GM12878 (cell line): Measurements from ENCODE around the gene ETV6. TPM values are rescaled to one million over a fixed set of nuclear protein-coding genes. Genes with fewer than 3 reads are reported as not detected.

Source experiments
- CEBPB ChIP-seq, 2 experiments: fragments of 150-350 bp in 1 of 2; IDR thresholded peaks; 2 replicates each; pipeline ENCODE4 v1.6.1; 2012 to 2014; ENCODE audit warnings: low read depth in 2 of 2, low read length in 2 of 2, borderline replicate concordance in 1 of 2, inconsistent platforms in 1 of 2
- CHD2 ChIP-seq: IDR thresholded peaks from 2 replicates; pipeline ENCODE4 v1.6.1; 2011; ENCODE audit warnings: low read depth, low read length, improper control_type of control experiment, borderline replicate concordance
- CREB1 ChIP-seq: IDR thresholded peaks from 2 replicates; pipeline ENCODE4 v1.6.1; 2012; ENCODE audit warnings: low read depth, mild to moderate bottlenecking, inconsistent platforms
- IRF5 ChIP-seq: fragments of 450-650 bp; IDR thresholded peaks from 2 replicates; pipeline ENCODE4 v1.6.1; 2017; ENCODE audit warnings: borderline replicate concordance
- MLLT1 ChIP-seq: fragments of 450-650 bp; IDR thresholded peaks from 2 replicates; pipeline ENCODE4 v1.6.1; 2016; ENCODE audit warnings: mild to moderate bottlenecking
- MYB ChIP-seq: fragments of 150-350 bp; IDR thresholded peaks from 2 replicates; pipeline ENCODE4 v1.6.1; 2014; ENCODE audit warnings: mild to moderate bottlenecking, low read depth, low read length, borderline replicate concordance
- MYC ChIP-seq: IDR thresholded peaks from 2 replicates; pipeline ENCODE4 v1.6.1; 2011; ENCODE audit warnings: mild to moderate bottlenecking, low read length, moderate library complexity, inconsistent platforms; ENCODE audit not compliant: insufficient read depth, insufficient replicate concordance, insufficient read length, severe bottlenecking
- NFIC ChIP-seq: IDR thresholded peaks from 2 replicates; pipeline ENCODE4 v1.6.1; 2012; ENCODE audit warnings: low read depth, mild to moderate bottlenecking, inconsistent platforms, low read length, moderate library complexity
- PML ChIP-seq: IDR thresholded peaks from 2 replicates; pipeline ENCODE4 v1.6.1; 2012; ENCODE audit warnings: low read length, inconsistent platforms
- POLR2AphosphoS2 ChIP-seq: IDR thresholded peaks from 2 replicates; pipeline ENCODE4 v1.6.1; 2011; ENCODE audit warnings: low read depth, mild to moderate bottlenecking, low read length, improper control_type of control experiment, moderate library complexity
- POLR2AphosphoS5 ChIP-seq: IDR thresholded peaks from 2 replicates; pipeline ENCODE4 v1.6.1; 2011; ENCODE audit warnings: mild to moderate bottlenecking, low read length, inconsistent platforms
- RCOR1 ChIP-seq: conservative IDR thresholded peaks from 2 replicates; pipeline ENCODE4 v1.6.1; 2012; ENCODE audit warnings: low read depth, low read length, improper control_type of control experiment
- RUNX3 ChIP-seq: IDR thresholded peaks from 2 replicates; pipeline ENCODE4 v1.6.1; 2012; ENCODE audit warnings: low read length, inconsistent platforms
- SMARCA5 ChIP-seq: fragments of 450-650 bp; IDR thresholded peaks from 2 replicates; pipeline ENCODE4 v1.6.1; 2017; ENCODE audit warnings: mild to moderate bottlenecking
- TCF12 ChIP-seq: IDR thresholded peaks from 2 replicates; pipeline ENCODE4 v1.6.1; 2011; ENCODE audit warnings: low read depth, mild to moderate bottlenecking, low read length
- ZBED1 ChIP-seq: IDR thresholded peaks from 2 replicates; pipeline ENCODE4 v1.6.1; 2016; ENCODE audit warnings: borderline replicate concordance
- ZNF207 ChIP-seq: fragments of 450-650 bp; IDR thresholded peaks from 2 replicates; pipeline ENCODE4 v1.6.1; 2014; ENCODE audit warnings: antibody characterized with exemption, mild to moderate bottlenecking, borderline replicate concordance
- ZNF622 ChIP-seq: fragments of 450-650 bp; IDR thresholded peaks from 2 replicates; pipeline ENCODE4 v1.6.1; 2017; ENCODE audit warnings: mild to moderate bottlenecking, inconsistent platforms
- ZSCAN29 ChIP-seq: fragments of 450-650 bp; IDR thresholded peaks from 2 replicates; pipeline ENCODE4 v1.6.1; 2017; ENCODE audit warnings: mild to moderate bottlenecking, moderate library complexity
- polyA plus RNA-seq, 11 experiments: library from polyadenylated mRNA; depleted of rRNA in 4 of 11; unstranded in 6 of 11; stranded (reverse) in 5 of 11; fragments of >200 nt; fragmentation: Nextera tagmentation in 4 of 11; fragmentation: Illumina TruSeq in 1 of 11; extraction: Ambion mirVana in 4 of 11; extraction: Trizol in 1 of 11; gene quantifications; 1 replicate in 1 of 11; 2 replicates in 10 of 11; pipeline versions ENCODE4 v1.2.1 to v1.2.3, GENCODE V29; 2011 to 2016; ENCODE audit warnings: inconsistent platforms in 2 of 11, missing spikeins in 2 of 11, low read depth in 1 of 11
- total RNA-seq, 4 experiments: library from RNA; depleted of rRNA in 3 of 4; stranded (reverse); fragments of >200 nt in 3 of 4; fragmentation: Illumina TruSeq in 1 of 4; extraction: Trizol in 1 of 4; gene quantifications; 2 replicates each; pipeline versions ENCODE4 v1.2.1 to v1.2.3, GENCODE V29; 2013 to 2021
- TF ChIP-seq, protein P1 (sequence below): IDR thresholded peaks from 2 replicates; pipeline ENCODE4 v1.6.1; 2011; ENCODE audit warnings: mild to moderate bottlenecking, low read depth, low read length, moderate library complexity; ENCODE audit not compliant: insufficient replicate concordance
- TF ChIP-seq, protein P2 (sequence below): IDR thresholded peaks from 2 replicates; pipeline ENCODE4 v1.6.1; 2012; ENCODE audit warnings: low read depth, low read length, improper control_type of control experiment
- TF ChIP-seq, protein P3 (sequence below): fragments of 450-650 bp; IDR thresholded peaks from 2 replicates; pipeline ENCODE4 v1.6.1; 2017; ENCODE audit warnings: mild to moderate bottlenecking, moderate library complexity

ETV6 gene
- total and polyA plus RNA-seq, 10 of the 15 experiments (the other 5 are each of a cell fraction or from before 2014, with no cell fraction given), result 6.6 to 74.8 (median 24.6) TPM

- TF ChIP-seq MYC (no peak), NFIC (0 out of 2 replicates have a peak, but pooled peaks have one; percentile 5), SMARCA5 (no peak), PML (no peak), POLR2AphosphoS2 (peak; percentile 94), MYB (no peak), CHD2 (no peak), CREB1 (peak; percentile 39; the same call in 1 of the 2 replicates), IRF5 (no peak), TCF12 (no peak), RCOR1 (no peak), ZNF622 (no peak), RUNX3 (peak; percentile 62), MLLT1 (peak; percentile 95), ZBED1 (0 out of 2 replicates have a peak, but pooled peaks have one; percentile 16), POLR2AphosphoS5 (peak; percentile 96), ZSCAN29 (no peak), ZNF207 (no peak), CEBPB (IDR thresholded peaks at IDR 0.05; ENCODE audit: borderline replicate concordance in 1 of 2, low read depth in 2 of 2, low read length in 2 of 2) (no peak)
- TF ChIP-seq, protein P1, sequence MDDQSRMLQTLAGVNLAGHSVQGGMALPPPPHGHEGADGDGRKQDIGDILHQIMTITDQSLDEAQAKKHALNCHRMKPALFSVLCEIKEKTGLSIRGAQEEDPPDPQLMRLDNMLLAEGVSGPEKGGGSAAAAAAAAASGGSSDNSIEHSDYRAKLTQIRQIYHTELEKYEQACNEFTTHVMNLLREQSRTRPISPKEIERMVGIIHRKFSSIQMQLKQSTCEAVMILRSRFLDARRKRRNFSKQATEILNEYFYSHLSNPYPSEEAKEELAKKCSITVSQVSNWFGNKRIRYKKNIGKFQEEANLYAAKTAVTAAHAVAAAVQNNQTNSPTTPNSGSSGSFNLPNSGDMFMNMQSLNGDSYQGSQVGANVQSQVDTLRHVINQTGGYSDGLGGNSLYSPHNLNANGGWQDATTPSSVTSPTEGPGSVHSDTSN, result peak; percentile 7
- TF ChIP-seq, protein P2, sequence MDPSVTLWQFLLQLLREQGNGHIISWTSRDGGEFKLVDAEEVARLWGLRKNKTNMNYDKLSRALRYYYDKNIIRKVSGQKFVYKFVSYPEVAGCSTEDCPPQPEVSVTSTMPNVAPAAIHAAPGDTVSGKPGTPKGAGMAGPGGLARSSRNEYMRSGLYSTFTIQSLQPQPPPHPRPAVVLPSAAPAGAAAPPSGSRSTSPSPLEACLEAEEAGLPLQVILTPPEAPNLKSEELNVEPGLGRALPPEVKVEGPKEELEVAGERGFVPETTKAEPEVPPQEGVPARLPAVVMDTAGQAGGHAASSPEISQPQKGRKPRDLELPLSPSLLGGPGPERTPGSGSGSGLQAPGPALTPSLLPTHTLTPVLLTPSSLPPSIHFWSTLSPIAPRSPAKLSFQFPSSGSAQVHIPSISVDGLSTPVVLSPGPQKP, result no peak
- TF ChIP-seq, protein P3, sequence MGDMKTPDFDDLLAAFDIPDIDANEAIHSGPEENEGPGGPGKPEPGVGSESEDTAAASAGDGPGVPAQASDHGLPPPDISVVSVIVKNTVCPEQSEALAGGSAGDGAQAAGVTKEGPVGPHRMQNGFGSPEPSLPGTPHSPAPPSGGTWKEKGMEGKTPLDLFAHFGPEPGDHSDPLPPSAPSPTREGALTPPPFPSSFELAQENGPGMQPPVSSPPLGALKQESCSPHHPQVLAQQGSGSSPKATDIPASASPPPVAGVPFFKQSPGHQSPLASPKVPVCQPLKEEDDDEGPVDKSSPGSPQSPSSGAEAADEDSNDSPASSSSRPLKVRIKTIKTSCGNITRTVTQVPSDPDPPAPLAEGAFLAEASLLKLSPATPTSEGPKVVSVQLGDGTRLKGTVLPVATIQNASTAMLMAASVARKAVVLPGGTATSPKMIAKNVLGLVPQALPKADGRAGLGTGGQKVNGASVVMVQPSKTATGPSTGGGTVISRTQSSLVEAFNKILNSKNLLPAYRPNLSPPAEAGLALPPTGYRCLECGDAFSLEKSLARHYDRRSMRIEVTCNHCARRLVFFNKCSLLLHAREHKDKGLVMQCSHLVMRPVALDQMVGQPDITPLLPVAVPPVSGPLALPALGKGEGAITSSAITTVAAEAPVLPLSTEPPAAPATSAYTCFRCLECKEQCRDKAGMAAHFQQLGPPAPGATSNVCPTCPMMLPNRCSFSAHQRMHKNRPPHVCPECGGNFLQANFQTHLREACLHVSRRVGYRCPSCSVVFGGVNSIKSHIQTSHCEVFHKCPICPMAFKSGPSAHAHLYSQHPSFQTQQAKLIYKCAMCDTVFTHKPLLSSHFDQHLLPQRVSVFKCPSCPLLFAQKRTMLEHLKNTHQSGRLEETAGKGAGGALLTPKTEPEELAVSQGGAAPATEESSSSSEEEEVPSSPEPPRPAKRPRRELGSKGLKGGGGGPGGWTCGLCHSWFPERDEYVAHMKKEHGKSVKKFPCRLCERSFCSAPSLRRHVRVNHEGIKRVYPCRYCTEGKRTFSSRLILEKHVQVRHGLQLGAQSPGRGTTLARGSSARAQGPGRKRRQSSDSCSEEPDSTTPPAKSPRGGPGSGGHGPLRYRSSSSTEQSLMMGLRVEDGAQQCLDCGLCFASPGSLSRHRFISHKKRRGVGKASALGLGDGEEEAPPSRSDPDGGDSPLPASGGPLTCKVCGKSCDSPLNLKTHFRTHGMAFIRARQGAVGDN, result peak; percentile 85
These were observed 3.0 kb downstream of the ETV6 start (continued) for GRCh38 chr12:11652351-11653040.
